ENCODE measurements around the gene TMEM132A.

GRCh38 chr11:60951606-60951903 lies 27.3 kb downstream of the TMEM132A start:
- TF ChIP-seq MAX (IDR thresholded peaks at IDR 0.05; ENCODE audit: low read depth) (no peak), CTCF (IDR thresholded peaks at IDR 0.05) (no peak), FOSL2 (IDR thresholded peaks at IDR 0.05; ENCODE audit: borderline replicate concordance, low read depth) (no peak), JUND (IDR thresholded peaks at IDR 0.05) (no peak), POLR2AphosphoS5 (IDR thresholded peaks at IDR 0.05; ENCODE audit: low read depth, low read length) (no peak), FOXM1 (IDR thresholded peaks at IDR 0.05; ENCODE audit: low read depth) (no peak), USF2 (IDR thresholded peaks at IDR 0.05; ENCODE audit: borderline replicate concordance, low read depth, low read length) (no peak), REST (IDR thresholded peaks at IDR 0.05; ENCODE audit: low read depth, low read length) (no peak), IRF3 (IDR thresholded peaks at IDR 0.05; ENCODE audit: low read depth, low read length) (no peak), RAD21 (IDR thresholded peaks at IDR 0.05; ENCODE audit: low read length) (no peak), RFX5 (IDR thresholded peaks at IDR 0.05; ENCODE audit: low read length) (no peak)
